ENCODE results near the gene GM2A. TPM values are rescaled to one million over a fixed set of nuclear protein-coding genes. Genes with fewer than 3 reads are reported as not detected.

GM2A gene
- total RNA-seq, 1 experiment from 2014 or later, result 36.2 TPM

DNA sequence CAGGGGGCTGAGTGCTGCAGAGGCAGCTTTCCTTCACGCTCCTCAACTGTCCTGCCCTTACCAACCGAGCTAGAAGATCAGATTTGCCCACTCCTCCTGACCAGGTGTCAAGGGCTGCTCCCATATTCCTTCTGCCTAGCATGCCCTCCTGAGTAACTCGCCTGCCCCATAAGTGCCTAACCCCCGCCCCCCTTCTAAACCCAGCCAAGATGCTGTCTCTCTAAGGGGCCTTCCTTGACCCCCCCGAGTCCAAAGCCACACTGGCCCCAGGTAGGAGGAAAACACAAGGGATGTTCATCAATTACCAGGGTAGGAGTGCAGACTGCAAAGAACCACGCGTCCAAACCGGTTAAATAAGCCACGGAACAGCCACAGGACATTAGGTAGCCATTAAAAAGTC lies 33.8 kb upstream of the GM2A start (continued):
- TF ChIP-seq ARID4B (CRISPR knock-in tag; IDR thresholded peaks at IDR 0.05; ENCODE audit: borderline replicate concordance) (no peak), NFYB (CRISPR knock-in tag; conservative IDR thresholded peaks at IDR 0.05; ENCODE audit: low read depth) (no peak), PRRX2 (CRISPR knock-in tag; IDR thresholded peaks at IDR 0.05) (no peak), PREB (CRISPR knock-in tag; IDR thresholded peaks at IDR 0.05; ENCODE audit: borderline replicate concordance) (no peak), E2F4 (CRISPR knock-in tag; IDR thresholded peaks at IDR 0.05; ENCODE audit: borderline replicate concordance, low read depth) (no peak), NFATC4 (CRISPR knock-in tag; IDR thresholded peaks at IDR 0.05) (no peak), ATF6 (CRISPR knock-in tag; IDR thresholded peaks at IDR 0.05) (no peak), NR3C1 (CRISPR knock-in tag; conservative IDR thresholded peaks at IDR 0.05; ENCODE audit: low read depth) (no peak), ZNF317 (CRISPR knock-in tag; IDR thresholded peaks at IDR 0.05; ENCODE audit: borderline replicate concordance, low read depth) (no peak), KAT7 (CRISPR knock-in tag; IDR thresholded peaks at IDR 0.05; ENCODE audit: borderline replicate concordance) (no peak)

DNA sequence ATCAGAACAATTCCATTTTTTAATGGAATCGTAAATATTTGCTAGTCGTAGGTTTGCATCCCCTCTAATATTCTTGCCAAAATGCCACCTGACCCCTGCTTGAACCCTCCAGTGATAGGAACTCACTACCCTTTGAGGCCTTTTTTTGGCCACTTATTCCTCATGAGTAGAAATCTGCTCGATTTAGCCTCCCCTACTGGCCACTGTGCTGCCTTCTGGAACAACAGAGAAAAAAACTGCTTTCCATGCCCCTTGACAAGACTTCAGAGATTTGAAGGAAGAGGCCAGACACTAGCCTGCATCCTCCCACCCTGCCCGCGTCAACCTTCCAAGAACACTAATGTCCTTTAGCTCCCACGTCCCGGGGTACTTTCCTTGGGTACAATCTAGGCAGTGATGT lies 33.2 kb upstream of the GM2A start:
- H3K4me3 Mint-ChIP-seq, result no peak overlapping the region
- no peaks in the 10 kb centered on the region for H3K36me3 Mint-ChIP-seq
- DNase-seq (ENCODE audit: low spot score) (no peak), ATAC-seq (no peak)
- H3K9me3 Mint-ChIP-seq, result no peaks in the 10 kb centered on the region
- H3K27ac Mint-ChIP-seq, result no peak overlapping the region
- H3K4me1 Mint-ChIP-seq, result peaks cover 15% of the 10 kb centered on the region
- CTCF ChIA-PET, result interaction anchor here (1.2 kb wide), 1 partner anchor 19 kb away, joined by 5 read pairs; no protein-coding TSS in a partner anchor
- POLR2A ChIA-PET, result no interaction called here
- H3K27me3 Mint-ChIP-seq (ENCODE audit: low read depth), result no peaks in the 10 kb centered on the region; the same call in 1 of the 2 replicates
- TF ChIP-seq, protein P1, sequence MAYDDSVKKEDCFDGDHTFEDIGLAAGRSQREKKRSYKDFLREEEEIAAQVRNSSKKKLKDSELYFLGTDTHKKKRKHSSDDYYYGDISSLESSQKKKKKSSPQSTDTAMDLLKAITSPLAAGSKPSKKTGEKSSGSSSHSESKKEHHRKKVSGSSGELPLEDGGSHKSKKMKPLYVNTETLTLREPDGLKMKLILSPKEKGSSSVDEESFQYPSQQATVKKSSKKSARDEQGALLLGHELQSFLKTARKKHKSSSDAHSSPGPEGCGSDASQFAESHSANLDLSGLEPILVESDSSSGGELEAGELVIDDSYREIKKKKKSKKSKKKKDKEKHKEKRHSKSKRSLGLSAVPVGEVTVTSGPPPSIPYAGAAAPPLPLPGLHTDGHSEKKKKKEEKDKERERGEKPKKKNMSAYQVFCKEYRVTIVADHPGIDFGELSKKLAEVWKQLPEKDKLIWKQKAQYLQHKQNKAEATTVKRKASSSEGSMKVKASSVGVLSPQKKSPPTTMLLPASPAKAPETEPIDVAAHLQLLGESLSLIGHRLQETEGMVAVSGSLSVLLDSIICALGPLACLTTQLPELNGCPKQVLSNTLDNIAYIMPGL (CRISPR knock-in tag; IDR thresholded peaks at IDR 0.05), result no peak
- TF ChIP-seq, protein P2, sequence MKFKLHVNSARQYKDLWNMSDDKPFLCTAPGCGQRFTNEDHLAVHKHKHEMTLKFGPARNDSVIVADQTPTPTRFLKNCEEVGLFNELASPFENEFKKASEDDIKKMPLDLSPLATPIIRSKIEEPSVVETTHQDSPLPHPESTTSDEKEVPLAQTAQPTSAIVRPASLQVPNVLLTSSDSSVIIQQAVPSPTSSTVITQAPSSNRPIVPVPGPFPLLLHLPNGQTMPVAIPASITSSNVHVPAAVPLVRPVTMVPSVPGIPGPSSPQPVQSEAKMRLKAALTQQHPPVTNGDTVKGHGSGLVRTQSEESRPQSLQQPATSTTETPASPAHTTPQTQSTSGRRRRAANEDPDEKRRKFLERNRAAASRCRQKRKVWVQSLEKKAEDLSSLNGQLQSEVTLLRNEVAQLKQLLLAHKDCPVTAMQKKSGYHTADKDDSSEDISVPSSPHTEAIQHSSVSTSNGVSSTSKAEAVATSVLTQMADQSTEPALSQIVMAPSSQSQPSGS (CRISPR knock-in tag; IDR thresholded peaks at IDR 0.05; ENCODE audit: borderline replicate concordance, low read depth), result no peak
- TF ChIP-seq, protein P3, sequence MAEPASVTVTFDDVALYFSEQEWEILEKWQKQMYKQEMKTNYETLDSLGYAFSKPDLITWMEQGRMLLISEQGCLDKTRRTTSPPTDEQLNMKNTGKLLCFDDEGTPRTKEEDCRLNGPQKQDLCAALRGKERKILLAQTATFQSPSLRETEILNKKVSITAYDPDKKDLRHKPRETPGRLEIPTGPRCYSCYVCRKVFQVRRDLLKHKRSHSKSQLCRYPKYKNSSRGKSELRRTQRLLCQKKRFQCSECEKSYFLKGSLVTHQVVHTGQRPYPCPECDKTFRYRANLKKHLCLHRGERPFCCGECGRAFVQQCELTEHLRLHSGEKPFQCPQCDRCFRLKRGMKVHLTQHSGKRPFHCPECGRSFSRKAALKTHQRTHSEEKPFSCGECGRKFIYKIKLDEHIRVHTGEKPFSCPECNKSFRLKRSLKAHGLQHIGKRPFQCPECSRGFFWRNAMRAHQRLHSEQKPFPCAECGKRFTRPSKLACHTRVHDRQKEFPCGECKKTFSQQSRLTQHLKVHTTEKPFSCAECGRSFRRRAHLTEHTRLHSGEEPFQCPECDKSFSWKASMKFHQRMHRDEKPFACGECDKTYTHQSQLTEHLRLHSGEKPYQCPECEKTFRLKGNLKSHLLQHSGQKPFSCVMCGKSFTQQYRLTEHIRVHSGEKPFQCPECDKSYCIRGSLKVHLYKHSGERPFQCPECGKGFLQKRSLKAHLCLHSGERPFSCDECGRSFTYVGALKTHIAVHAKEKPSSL (CRISPR knock-in tag; conservative IDR thresholded peaks at IDR 0.05), result no peak
- TF ChIP-seq ATF6 (CRISPR knock-in tag; IDR thresholded peaks at IDR 0.05) (no peak), ZNF121 (CRISPR knock-in tag; IDR thresholded peaks at IDR 0.05) (no peak), ZNF317 (CRISPR knock-in tag; IDR thresholded peaks at IDR 0.05; ENCODE audit: borderline replicate concordance, low read depth) (no peak), IRF1 (CRISPR knock-in tag; IDR thresholded peaks at IDR 0.05) (no peak), NFYB (CRISPR knock-in tag; conservative IDR thresholded peaks at IDR 0.05; ENCODE audit: low read depth) (no peak), FOXK1 (CRISPR knock-in tag; IDR thresholded peaks at IDR 0.05) (no peak), ZNF423 (CRISPR knock-in tag; IDR thresholded peaks at IDR 0.05) (no peak), ZNF232 (CRISPR knock-in tag; IDR thresholded peaks at IDR 0.05) (no peak)
